OCI-LY1 (cell line): Measurements from ENCODE around the gene PTPRN2.

Source experiments
- H2AFZ ChIP-seq: fragments of 200-600 bp; sonication (generic), shearing (Covaris generic); 2 replicates; pipeline ENCODE4 v1.6.0; 2014; ENCODE audit warnings: antibody characterized with exemption, mild to moderate bottlenecking, low read length
- H3F3A ChIP-seq: fragments of 200-600 bp; sonication (generic), shearing (Covaris generic); 2 replicates; pipeline ENCODE4 v1.6.0; 2014; ENCODE audit warnings: mild to moderate bottlenecking, antibody characterized with exemption, low read length, moderate library complexity; ENCODE audit not compliant: insufficient read depth
- H3K27ac ChIP-seq: fragments of 200-600 bp; sonication (generic); 2 replicates; pipeline ENCODE4 v1.5.1; 2014; ENCODE audit warnings: low read length, mixed run types, mild to moderate bottlenecking, low read depth; ENCODE audit not compliant: poor library complexity, severe bottlenecking
- H3K27me3 ChIP-seq: fragments of 200-600 bp; sonication (generic); 2 replicates; pipeline ENCODE4 v1.6.0; 2014; ENCODE audit warnings: antibody characterized with exemption, mild to moderate bottlenecking, low read length, moderate library complexity; ENCODE audit not compliant: insufficient read depth
- H3K36me3 ChIP-seq: fragments of 200-600 bp; sonication (generic); 2 replicates; pipeline ENCODE4 v1.6.1; 2014; ENCODE audit warnings: mild to moderate bottlenecking, antibody characterized with exemption, low read length, moderate library complexity, mixed read lengths; ENCODE audit not compliant: insufficient read depth
- H3K4me1 ChIP-seq: fragments of 200-600 bp; sonication (generic); 2 replicates; pipeline ENCODE4 v1.5.1; 2014; ENCODE audit warnings: mild to moderate bottlenecking, low read length, moderate library complexity; ENCODE audit not compliant: insufficient read depth, severe bottlenecking
- H3K4me2 ChIP-seq: fragments of 200-600 bp; sonication (generic), shearing (Covaris generic); 2 replicates; pipeline ENCODE4 v1.6.1; 2014; ENCODE audit warnings: low read length
- H3K4me3 ChIP-seq: fragments of 200-600 bp; sonication (generic); 2 replicates; pipeline ENCODE4 v1.5.1; 2014; ENCODE audit warnings: low read length, low read depth, mild to moderate bottlenecking, mixed read lengths; ENCODE audit not compliant: poor library complexity, severe bottlenecking
- H3K79me2 ChIP-seq: fragments of 200-600 bp; shearing (Covaris generic); 2 replicates; pipeline ENCODE4 v1.6.1; 2016; ENCODE audit warnings: mixed run types, low read length, mixed read lengths; ENCODE audit not compliant: insufficient read depth
- H3K9ac ChIP-seq: fragments of 200-600 bp; sonication (generic), shearing (Covaris generic); 2 replicates; pipeline ENCODE4 v1.6.1; 2014; ENCODE audit warnings: mild to moderate bottlenecking, low read length, mixed read lengths
- H3K9me2 ChIP-seq: fragments of 200-600 bp; sonication (generic), shearing (Covaris generic); 2 replicates; pipeline ENCODE4 v1.6.1; 2014; ENCODE audit warnings: low read depth, mild to moderate bottlenecking, low read length, mixed read lengths
- H3K9me3 ChIP-seq: fragments of 200-600 bp; shearing (Covaris generic); 2 replicates; pipeline ENCODE4 v1.6.1; 2014; ENCODE audit warnings: low read length, mixed read lengths
- H4K20me1 ChIP-seq: fragments of 200-600 bp; sonication (generic), shearing (Covaris generic); 2 replicates; pipeline ENCODE4 v1.6.0; 2016; ENCODE audit warnings: mild to moderate bottlenecking, low read length; ENCODE audit not compliant: insufficient read depth
- CTCF ChIP-seq: fragments of 200-600 bp; sonication (generic), shearing (Covaris generic); IDR thresholded peaks from 2 replicates; pipeline ENCODE4 v1.5.1; 2017; ENCODE audit warnings: mild to moderate bottlenecking, antibody characterized with exemption, low read length, moderate library complexity, mixed read lengths
- EZH2 ChIP-seq: fragments of 200-600 bp; sonication (generic), shearing (Covaris generic); IDR thresholded peaks from 2 replicates; pipeline ENCODE4 v1.8.0; 2017; ENCODE audit warnings: borderline replicate concordance, mixed run types, mild to moderate bottlenecking, antibody characterized with exemption, low read length, moderate library complexity, mixed read lengths

PTPRN2 gene

GRCh38 chr7:157791261-157791660 lies 796.4 kb downstream of the PTPRN2 start:
- Histone ChIP-seq H3K9me2 (no peaks in the 10 kb centered on the region), H3K4me2 (no peak overlapping the region), H3K4me3 (no peak overlapping the region), H3K4me1 (no peaks in the 10 kb centered on the region), H3K36me3 (no peaks in the 10 kb centered on the region), H3K27ac (no peak overlapping the region), H3K9ac (no peak overlapping the region), H3K9me3 (no peaks in the 10 kb centered on the region), H3K79me2 (no peaks in the 10 kb centered on the region), H3K27me3 (no peaks in the 10 kb centered on the region; the same call in none of the 2 replicates), H3F3A (no peaks in the 10 kb centered on the region), H4K20me1 (no peaks in the 10 kb centered on the region), H2AFZ (no peak overlapping the region)
- TF ChIP-seq CTCF (no peak), EZH2 (no peak)

- Histone ChIP-seq H3K9me3 (no peaks in the 10 kb centered on the region), H3K9ac (no peak overlapping the region)
These were observed 797.7 kb downstream of the PTPRN2 start for GRCh38 chr7:157789942-157790341.

GRCh38 chr7:157789094-157789493 lies 798.5 kb downstream of the PTPRN2 start:
- Histone ChIP-seq H2AFZ (no peak overlapping the region), H3K27me3 (no peaks in the 10 kb centered on the region; the same call in none of the 2 replicates), H3K9ac (no peak overlapping the region), H3K4me2 (no peak overlapping the region), H3K4me3 (no peak overlapping the region), H3K79me2 (no peaks in the 10 kb centered on the region), H3F3A (no peaks in the 10 kb centered on the region), H3K27ac (no peak overlapping the region), H3K36me3 (no peaks in the 10 kb centered on the region), H4K20me1 (no peaks in the 10 kb centered on the region), H3K4me1 (no peaks in the 10 kb centered on the region), H3K9me3 (no peaks in the 10 kb centered on the region), H3K9me2 (no peaks in the 10 kb centered on the region)
- TF ChIP-seq CTCF: no peak
- TF ChIP-seq EZH2: no peak

More at GRCh38 chr7:157789942-157790341, 797.7 kb downstream of the PTPRN2 start:
- H3F3A ChIP-seq: no peaks in the 10 kb centered on the region
- H3K79me2 ChIP-seq: no peaks in the 10 kb centered on the region
- no peak overlapping the region for H2AFZ ChIP-seq
- H3K36me3 ChIP-seq: no peaks in the 10 kb centered on the region
- no peaks in the 10 kb centered on the region for H4K20me1 ChIP-seq
- no peak overlapping the region for H3K4me3 ChIP-seq
- no peak overlapping the region for H3K4me2 ChIP-seq
- no peaks in the 10 kb centered on the region for H3K9me2 ChIP-seq
- TF ChIP-seq CTCF (no peak), EZH2 (no peak)
- no peaks in the 10 kb centered on the region for H3K4me1 ChIP-seq
- H3K27me3 ChIP-seq: no peaks in the 10 kb centered on the region; the same call in none of the 2 replicates
- H3K27ac ChIP-seq: no peak overlapping the region
